Activated T-cell treated with anti-CD3 and anti-CD28 coated beads for 1 hour (primary cell): Measurements from ENCODE around the gene BFSP2.

Source experiments
- DNase-seq: peaks from one replicate; pipeline ENCODE4 v3.0.0-alpha.2; 2020; ENCODE audit warnings: low read depth

BFSP2 gene, protein sequence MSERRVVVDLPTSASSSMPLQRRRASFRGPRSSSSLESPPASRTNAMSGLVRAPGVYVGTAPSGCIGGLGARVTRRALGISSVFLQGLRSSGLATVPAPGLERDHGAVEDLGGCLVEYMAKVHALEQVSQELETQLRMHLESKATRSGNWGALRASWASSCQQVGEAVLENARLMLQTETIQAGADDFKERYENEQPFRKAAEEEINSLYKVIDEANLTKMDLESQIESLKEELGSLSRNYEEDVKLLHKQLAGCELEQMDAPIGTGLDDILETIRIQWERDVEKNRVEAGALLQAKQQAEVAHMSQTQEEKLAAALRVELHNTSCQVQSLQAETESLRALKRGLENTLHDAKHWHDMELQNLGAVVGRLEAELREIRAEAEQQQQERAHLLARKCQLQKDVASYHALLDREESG

GRCh38 chr3:133400006-133400515 lies at the start of gene BFSP2:
TSS of gene BFSP2 (plus strand) at chr3:133400056. CDS start at chr3:133400084, 28 bp downstream.
- no peak for DNase-seq

GRCh38 chr3:133354721-133355120 lies 45.1 kb upstream of the BFSP2 start:
- DNase-seq, result no peak

DNA sequence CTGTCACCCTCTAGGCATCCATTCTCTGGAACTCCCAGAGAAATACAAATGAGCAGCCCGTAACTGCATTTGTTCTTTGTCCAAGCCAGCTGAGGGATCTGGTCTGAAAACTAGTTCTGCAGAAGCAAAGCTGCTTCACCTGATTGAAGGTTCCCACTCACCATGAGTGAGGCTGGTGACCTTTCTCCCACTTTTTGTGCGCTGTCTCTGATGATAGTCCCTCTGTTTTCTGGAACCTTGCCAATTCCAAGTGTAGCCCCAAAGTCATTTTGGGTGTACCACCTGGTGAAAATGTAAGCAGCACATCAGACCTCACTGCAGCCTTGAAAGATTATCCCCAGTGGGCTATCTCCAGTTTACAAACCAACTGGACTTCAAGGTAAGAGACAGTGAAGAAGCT lies 39.4 kb upstream of the BFSP2 start:
- DNase-seq, result no peak

- DNase-seq, result no peak
Measured at GRCh38 chr3:133361011-133361410, 38.8 kb upstream of the BFSP2 start.

DNA sequence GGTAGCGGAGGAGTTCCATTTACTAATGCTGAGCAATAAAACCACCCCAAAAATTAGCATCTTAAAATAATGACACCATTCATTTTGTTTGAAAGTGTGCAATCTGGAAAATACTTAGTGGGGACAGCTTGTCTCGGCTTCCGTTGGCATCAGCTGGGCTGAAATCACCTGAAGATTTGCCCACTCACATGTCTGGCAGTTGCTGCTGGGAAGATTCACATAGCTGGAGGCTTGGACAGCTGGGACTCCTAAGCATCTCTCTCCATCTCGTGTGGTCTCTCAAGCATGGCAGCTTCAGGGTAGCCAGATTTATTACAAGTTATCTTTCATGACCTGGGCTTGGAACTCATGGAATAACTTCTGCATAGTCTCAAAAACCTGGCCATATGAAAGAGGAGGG lies 38.4 kb upstream of the BFSP2 start:
- DNase-seq, result no peak

DNA sequence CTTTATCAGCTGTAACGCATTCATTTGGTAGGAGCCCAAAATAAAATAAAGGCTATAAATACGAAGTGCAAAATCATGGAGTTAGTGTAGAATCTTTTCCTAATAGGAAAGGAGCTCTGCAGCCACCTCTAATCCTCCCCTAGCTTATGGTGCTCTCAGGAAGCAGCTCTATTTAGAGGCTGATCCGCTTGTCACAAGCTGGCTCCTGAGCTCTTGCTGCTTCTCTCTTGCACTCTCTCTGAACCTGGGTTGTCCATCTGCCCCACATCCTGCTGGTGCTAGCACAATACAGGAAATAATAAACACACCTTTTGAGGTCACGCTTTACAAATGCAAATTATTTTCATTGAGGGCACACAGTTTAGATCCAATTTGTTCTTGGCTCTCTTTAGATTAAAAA lies 37.3 kb upstream of the BFSP2 start:
- DNase-seq, result no peak

- DNase-seq, result no peak
Measured at GRCh38 chr3:133364704-133365103, 35.2 kb upstream of the BFSP2 start.

GRCh38 chr3:133366921-133367320 lies 32.9 kb upstream of the BFSP2 start:
- DNase-seq, result no peak

DNA sequence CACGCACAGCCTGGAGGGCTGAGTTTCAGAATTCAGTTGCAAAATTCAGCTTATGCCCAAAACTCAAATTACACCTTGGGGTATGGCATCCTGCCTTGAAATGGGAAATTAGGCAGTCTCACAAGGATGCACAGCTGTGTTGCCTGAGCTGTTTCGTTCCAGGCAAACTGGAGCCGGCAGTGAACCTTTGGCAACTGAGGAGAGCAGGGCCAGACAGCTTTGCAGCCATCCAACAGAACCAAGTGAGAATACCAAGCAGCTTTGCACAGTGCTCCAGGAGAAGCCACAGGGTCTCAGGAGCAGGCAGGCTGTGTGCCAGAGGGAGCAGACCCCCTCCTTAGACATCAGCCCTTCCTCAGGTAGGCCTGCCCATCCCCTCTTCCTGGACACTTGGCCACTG lies 32.5 kb upstream of the BFSP2 start:
- no peak for DNase-seq

GRCh38 chr3:133367956-133368355 lies 31.9 kb upstream of the BFSP2 start:
- no peak for DNase-seq

DNA sequence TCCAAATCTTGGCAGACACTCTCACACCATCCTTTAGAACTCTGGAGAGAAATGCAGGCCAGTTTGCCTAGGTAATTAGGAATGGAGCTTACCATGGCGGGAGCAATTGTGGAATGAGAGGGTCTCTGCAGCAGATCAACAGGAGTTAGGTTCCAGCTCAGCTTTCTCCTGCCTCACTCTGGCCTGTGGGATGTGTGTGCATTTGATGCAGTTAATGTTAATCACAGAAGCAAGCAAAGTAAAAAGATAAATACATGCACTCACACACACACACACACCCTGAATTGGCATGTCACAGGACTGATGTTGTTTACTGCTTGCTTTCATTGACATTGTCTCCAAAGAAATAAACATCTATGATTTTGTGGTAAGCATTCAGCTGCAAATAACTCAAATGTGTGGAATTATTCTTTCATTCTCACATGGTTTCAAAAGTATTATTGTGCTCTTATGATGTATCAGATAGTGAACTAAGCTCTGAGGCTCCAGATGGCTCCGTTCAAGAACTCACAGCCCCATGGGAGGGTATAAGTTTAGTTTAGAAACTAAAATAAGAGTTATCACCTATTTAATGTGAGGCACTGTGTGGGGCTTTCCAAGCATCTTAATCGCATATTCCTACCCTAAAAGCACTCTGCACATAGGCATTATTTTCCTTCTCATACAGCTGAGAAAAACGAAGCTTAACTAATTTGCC lies 31.3 kb upstream of the BFSP2 start:
- DNase-seq, result no peak

DNA sequence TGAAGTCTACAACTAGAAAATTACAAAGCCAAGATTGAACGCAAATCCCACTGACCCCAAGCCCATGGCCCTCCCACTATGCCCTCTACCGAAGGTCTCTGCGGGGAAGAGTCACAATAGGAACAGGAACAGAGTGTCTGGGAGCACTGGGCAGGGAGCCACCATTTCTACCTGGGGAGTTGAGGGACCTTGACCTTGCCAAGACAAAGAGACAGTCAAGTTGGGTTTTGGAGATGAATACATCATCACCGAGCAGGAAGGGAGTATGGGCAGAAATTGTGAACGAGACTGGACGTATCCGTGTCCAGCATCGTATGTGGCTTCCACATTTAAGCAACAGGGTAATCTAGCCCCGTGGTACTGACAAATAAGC lies 30.8 kb upstream of the BFSP2 start:
- DNase-seq, result no peak

GRCh38 chr3:133371181-133371580 lies 28.7 kb upstream of the BFSP2 start:
- no peak for DNase-seq

- no peak for DNase-seq
Measured at GRCh38 chr3:133371676-133372075, 28.2 kb upstream of the BFSP2 start.

DNA sequence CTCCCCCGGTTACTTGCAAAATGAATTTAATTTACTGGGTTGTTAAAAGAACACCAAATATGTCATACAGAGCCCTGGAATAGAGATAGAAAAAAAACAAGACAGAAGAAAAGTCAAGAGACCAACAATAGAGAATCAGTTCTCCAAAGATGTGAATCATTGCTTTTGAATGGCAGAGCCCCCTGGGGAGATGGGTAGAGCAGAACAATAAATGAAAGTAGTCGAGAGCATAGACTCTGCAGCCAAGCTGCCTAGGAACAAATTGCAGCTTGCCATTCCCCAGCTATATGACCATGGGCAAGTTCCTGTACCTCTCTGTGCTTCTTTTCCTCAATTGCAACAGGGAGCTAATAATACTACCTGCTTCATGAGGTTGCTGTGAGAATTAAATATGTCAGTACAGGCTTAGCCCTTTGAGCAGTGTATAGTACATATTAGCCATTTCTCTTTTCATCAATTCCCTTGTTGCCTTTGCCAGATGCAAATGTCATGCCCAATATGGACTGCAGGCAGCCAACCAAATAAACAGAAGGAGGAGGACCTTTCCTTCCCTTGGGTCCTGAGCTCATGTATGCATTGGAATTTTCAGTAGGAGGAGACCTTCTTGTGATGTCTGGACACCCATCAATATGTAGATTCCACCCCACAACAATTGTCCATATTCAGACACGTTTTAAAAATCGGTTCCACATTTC lies 25.0 kb upstream of the BFSP2 start:
- no peak for DNase-seq

GRCh38 chr3:133375403-133375745 lies 24.5 kb upstream of the BFSP2 start:
- DNase-seq, result no peak

DNA sequence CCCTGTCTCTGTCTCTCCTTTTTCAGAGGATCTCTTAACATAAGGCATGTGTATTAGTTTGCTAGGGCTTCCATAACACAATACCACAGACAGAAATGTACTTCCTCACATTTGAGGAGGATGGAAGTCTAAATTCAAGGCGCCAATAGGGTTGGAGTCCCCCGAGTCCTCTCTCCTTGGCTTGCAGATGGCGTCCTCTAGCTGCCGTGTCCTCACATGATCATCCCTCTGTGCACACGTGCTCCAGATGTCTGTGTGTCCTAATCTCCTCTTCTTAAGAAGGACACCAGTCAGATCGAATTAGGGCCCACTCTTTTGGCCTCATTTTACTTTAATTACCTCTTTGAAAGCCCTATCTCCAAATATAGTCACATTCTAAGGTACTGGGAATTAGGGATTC lies 23.0 kb upstream of the BFSP2 start:
- DNase-seq, result no peak

GRCh38 chr3:133377396-133377795 lies 22.5 kb upstream of the BFSP2 start:
- DNase-seq, result no peak

GRCh38 chr3:133379926-133380325 lies 19.9 kb upstream of the BFSP2 start:
- DNase-seq, result no peak

DNA sequence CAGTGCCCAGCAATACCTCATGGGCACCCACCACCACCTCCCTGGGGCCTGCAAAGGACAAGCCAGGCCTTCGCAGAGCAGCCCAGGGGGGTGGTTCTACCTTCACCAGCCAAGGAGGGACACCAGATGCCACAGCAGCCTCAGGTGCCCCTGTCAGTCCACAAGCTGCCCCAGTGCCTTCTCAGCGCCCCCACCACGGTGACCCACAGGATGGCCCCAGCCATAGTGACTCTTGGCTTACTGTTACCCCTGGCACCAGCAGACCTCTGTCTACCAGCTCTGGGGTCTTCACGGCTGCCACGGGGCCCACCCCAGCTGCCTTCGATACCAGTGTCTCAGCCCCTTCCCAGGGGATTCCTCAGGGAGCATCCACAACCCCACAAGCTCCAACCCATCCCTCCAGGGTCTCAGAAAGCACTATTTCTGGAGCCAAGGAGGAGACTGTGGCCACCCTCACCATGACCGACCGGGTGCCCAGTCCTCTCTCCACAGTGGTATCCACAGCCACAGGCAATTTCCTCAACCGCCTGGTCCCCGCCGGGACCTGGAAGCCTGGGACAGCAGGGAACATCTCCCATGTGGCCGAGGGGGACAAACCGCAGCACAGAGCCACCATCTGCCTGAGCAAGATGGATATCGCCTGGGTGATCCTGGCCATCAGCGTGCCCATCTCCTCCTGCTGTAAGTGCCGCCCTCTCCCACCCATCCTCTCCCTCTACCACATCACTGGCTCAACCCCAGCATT lies 19.2 kb upstream of the BFSP2 start:
- no peak for DNase-seq

GRCh38 chr3:133381346-133382109 lies 18.3 kb upstream of the BFSP2 start:
- DNase-seq, result no peak
